IPS-18c (cell line): ENCODE data around the gene MAT2A.

Experiments
- H3K4me3 ChIP-seq: 2 replicates; pipeline ENCODE4 v1.7.0; 2013; ENCODE audit warnings: low read depth, mild to moderate bottlenecking, low read length, moderate library complexity; ENCODE audit not compliant: insufficient read depth
- H3K9me3 ChIP-seq: one replicate; pipeline ENCODE4 v1.6.1; 2013; ENCODE audit warnings: mild to moderate bottlenecking, low read length, moderate library complexity; ENCODE audit not compliant: control insufficient read depth, insufficient read depth

MAT2A gene

DNA sequence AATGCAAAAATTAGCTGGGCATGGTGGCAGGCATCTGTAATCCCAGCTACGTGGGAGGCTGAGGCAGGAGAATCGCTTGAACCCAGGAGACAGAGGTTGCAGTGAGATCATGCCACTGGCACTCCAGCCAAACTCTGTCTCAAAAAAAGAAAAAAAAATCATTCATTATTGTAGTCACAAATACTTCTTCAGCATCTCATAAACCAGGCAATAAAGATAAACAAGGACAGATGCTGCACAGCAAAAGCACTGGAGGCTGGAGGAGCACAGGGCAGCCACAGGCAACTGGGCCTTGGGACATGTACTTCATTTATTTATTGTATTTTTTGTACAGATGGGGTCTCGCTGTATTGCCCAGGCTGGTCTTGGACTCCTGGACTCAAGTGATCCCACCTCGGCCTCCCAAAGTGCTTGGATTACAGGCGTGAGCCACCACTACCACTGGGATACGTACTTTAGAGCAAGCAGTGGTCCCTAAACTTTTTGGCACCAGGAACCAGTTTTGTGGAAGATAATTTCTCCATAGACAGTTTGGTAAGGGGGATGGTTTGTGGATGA, 16.8 kb upstream of the MAT2A start:
- Histone ChIP-seq H3K9me3 (no peaks in the 10 kb centered on the region), H3K4me3 (no peak overlapping the region)

DNA sequence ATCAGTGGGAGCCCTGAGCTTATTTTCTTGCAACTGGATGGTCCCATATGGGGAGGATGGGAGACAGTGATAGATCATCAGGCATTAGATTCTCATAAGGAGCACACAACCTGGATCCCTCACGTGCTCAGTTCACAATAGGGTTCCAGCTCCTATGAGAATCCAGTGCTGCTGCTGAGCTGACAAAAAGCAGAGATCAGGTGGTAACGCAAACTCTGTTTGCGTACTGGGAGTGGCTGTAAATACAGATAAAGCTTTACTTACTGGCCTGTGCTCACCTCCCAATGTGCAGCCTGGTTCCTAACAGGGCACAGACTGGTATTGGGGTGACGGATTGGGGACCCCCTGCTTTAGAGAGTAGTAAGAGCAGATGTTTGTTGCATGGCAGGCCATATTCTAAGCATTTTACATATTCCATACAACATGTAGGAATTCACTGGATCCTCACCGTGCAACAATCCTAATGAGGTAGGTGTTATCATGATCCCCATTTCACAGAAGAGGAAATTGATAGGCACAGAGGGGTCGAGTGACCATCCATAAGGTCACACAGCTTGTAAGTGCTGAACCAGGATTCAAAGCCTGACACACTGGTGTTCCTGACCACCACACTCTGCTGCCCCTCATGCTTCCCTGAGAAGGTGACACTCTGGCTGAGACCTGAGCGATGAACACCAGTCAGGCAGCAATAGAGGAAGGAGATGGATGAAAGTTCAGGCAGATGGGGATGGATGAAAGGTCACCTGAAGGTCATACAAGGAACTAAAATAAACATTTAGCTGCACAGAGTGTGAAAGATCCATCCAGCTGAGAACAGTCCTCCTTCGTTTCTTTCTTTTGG, 15.7 kb upstream of the MAT2A start:
- Histone ChIP-seq H3K9me3 (no peaks in the 10 kb centered on the region), H3K4me3 (no peak overlapping the region)

DNA sequence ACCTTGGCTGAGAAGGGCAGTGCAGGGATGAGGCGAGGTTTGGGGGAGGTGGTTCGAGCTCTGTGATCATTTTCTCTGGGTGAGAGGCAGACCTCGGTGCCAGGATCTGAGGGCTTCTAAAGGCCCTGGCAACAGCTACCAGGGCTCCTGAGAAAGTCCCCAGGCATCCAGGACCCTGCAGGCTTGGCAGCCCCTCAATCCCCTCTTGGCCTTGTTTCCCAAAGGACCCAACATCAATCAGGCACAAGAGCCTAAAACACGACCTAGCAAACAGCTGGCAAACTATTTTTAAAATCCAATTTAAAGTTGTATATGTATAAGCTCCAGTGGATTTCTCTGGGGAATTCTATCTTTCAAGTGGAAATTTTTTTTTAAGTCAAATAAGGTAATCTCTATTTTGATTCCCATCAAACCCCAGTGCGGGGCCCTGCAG, 15.0 kb upstream of the MAT2A start:
- H3K9me3 ChIP-seq, result no peaks in the 10 kb centered on the region
- H3K4me3 ChIP-seq, result no peak overlapping the region

DNA sequence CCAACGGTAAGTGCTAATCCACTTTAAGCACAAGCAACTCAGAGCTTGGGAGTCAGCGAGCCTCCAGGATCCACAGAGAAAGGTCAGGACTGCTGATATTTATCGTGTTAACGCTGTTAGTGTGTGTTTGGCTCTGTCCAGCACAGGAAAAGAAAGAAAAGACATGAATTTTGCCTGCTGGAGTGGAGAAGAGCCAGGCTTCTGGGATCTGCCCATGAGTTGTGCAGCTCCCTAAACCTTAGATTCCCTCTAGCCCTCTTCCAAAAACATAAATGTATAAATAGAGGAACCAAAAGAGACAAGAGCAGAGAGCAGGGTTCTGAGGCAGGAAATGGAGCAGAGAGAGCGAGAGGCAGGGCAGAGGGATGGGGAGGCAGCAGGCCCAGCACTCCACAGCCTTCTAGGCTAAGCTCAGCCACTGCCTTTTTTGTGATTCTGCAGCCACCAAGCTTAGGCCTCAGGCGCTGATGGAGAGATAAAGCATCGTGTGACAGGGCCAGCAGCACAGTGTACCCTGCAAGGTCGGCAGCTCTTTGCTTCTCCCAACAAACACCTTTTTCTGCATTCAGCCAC, 14.5 kb upstream of the MAT2A start:
- Histone ChIP-seq H3K9me3 (no peaks in the 10 kb centered on the region), H3K4me3 (no peak overlapping the region)

DNA sequence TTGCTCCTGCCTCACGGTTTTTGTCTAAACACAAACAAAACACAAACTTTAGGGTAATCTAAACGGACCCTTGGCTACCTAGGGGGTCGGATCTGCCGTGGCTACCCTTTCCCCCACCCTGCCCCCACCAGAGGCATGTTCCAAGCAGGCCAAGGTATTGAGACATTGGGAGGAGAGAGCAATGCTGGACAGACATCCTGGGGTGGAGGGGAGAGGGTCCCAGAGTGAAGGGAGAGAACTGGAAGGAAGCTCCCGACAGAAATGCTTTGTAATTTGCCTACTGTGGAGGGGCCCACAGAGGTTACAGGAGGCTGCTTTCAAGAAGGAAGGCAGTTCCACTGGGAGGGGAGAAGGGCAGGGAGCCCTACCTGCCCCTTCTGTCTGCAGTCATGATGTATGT, 13.9 kb upstream of the MAT2A start:
- no peaks in the 10 kb centered on the region for H3K9me3 ChIP-seq
- H3K4me3 ChIP-seq, result no peak overlapping the region

DNA sequence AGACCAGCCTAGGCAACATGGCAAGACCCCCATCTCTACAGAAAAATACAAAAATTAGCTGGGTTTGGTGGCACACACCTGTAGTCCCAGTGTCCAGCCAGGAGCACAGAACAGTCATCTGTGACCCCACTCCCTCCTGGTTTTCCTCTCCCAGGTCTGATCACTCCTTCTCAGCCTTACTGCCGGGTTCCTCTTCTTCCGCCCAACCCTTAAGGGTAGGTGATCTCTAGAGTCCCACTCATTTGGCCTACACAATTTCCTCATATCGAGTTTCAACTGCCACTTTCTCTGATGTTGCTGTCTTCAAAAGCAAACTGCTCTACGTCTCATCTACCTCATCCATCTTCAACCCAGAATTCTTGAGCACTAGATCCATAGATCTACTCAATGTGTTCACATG, 13.4 kb upstream of the MAT2A start:
- no peak overlapping the region for H3K4me3 ChIP-seq
- no peaks in the 10 kb centered on the region for H3K9me3 ChIP-seq

DNA sequence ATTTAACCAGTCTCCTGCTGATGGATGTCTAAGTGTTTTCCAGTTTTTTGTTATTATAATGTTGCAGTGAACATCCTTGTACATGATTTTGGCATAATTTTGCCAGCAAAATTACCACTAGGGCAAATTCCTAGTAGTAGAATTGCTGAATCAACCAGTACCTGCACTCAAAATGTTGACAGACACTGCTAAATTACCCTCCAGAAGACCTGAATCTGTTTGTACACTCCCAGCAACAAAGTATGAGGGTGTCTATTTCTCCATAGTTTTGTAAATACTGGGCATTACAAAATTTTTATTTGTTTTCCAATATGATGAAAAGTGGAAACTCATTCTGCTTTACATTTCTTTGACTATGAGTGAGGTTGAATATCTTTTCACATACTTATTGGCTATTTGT, 11.2 kb upstream of the MAT2A start:
- Histone ChIP-seq H3K9me3 (no peaks in the 10 kb centered on the region), H3K4me3 (no peak overlapping the region)

DNA sequence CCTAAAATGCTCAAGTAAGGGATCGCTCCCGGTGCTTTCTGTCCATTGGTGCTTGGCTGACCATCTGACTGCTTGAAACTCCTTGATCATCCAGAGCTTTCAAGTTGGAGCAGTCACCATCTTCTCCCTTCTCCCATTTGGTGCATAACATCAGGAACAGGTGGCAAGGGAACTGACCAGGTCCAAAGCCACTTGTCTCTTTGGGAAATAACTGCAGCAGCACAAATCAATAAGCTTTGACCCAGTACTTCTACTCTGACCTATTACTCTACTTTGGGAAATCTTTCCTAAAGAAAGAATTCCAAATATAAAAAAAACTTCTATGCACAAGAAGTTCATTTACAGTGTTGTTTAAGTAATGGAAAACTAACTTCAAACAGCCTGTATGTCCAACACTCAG, 10.6 kb upstream of the MAT2A start:
- no peaks in the 10 kb centered on the region for H3K9me3 ChIP-seq
- H3K4me3 ChIP-seq, result no peak overlapping the region

DNA sequence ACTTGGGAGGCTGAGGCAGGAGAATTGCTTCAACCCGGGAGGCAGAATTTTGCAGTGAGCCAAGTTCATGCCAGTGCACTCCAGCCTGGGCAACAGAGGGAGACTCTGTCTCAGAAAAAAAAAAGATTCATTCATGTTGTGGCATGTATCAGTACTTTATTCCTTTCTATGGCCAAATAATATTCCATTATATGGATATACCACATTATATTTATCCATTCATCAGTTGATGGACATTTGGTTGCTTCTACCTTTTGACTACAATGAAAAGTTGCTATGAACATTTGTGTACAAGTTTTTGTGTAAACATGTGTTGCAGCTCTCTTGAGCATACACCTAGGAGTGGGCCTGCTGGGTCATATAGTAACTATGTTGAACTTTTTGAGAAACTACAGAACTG, 9.2 kb upstream of the MAT2A start:
- Histone ChIP-seq H3K4me3 (no peak overlapping the region), H3K9me3 (no peaks in the 10 kb centered on the region)

DNA sequence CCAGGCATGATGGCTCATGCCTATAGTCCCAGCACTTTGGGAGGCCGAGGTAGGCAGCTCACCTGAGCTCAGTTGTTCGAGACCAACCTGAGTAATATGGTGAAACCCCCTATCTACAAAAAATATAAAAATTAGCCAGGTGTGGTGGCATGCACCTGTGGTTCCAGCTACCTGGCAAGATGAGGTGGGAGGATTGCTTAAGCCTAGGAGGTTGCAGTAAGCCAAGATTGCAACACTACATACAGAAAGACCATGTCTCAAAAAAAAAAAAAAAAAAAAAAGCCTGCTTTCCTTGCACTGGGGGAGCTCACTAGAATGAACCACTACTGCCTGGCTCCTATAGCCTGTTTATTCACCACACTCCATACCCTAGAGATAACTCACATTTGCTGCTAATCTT, 7.4 kb upstream of the MAT2A start:
- Histone ChIP-seq H3K9me3 (no peaks in the 10 kb centered on the region), H3K4me3 (no peak overlapping the region)

DNA sequence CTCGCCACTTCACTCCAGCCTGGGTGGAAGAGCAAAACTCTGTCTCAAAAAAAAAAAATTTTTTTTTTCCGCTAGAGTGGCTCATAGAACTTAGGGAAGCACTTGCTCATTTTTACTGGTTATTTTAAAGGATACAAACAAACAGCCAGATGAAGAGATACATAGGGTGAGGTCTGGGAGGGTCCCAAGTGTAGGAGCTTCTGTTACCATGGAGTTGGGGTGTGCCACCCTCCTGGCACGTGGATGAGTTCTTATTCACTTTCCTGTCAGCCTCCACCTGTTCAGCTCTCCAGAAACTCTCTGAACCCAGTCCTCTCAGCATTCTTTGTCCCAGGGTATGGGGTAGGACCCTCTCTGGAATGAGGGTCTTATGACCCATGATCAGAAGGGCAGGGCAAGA, 4.9 kb upstream of the MAT2A start:
- no peaks in the 10 kb centered on the region for H3K9me3 ChIP-seq
- H3K4me3 ChIP-seq, result no peak overlapping the region

DNA sequence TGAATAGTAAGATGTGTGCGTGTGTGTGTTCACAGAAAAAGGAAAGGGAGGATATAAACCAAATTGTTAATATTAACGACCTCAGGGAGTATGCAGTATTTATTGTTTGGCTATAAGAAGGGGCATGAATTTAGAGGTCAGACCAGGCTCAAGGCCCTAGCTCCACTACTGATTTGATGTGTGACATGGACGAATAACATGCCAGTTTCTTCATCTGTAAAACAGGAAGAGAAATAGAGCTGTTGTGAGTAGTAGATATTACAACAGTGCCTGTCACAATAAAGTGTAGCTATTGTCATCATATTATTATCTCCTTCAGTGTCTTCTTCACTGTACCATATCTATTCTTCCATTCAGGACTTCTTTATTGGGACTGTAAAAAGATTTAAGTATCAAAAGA, 4.1 kb upstream of the MAT2A start:
- no peak overlapping the region for H3K4me3 ChIP-seq
- H3K9me3 ChIP-seq, result no peaks in the 10 kb centered on the region

DNA sequence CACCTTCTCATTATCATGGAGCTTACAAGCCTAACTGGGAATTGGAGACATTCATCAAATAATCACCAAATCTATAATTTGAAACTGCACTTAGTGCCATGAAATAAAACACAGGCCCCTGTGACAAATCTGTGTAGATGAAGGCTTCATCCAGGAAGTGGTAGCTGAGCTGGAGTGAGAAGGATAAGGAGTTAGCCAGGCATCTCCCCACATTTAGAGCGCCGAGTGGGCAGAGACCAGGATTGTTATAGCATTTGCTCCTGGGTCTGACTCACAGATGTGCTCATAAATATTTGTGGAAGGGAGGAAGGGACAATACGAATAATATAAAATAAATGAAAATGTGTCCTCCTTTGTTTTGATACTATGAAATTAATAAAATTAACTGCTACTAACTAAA, 2.5 kb upstream of the MAT2A start:
- Histone ChIP-seq H3K9me3 (no peaks in the 10 kb centered on the region), H3K4me3 (no peak overlapping the region)

DNA sequence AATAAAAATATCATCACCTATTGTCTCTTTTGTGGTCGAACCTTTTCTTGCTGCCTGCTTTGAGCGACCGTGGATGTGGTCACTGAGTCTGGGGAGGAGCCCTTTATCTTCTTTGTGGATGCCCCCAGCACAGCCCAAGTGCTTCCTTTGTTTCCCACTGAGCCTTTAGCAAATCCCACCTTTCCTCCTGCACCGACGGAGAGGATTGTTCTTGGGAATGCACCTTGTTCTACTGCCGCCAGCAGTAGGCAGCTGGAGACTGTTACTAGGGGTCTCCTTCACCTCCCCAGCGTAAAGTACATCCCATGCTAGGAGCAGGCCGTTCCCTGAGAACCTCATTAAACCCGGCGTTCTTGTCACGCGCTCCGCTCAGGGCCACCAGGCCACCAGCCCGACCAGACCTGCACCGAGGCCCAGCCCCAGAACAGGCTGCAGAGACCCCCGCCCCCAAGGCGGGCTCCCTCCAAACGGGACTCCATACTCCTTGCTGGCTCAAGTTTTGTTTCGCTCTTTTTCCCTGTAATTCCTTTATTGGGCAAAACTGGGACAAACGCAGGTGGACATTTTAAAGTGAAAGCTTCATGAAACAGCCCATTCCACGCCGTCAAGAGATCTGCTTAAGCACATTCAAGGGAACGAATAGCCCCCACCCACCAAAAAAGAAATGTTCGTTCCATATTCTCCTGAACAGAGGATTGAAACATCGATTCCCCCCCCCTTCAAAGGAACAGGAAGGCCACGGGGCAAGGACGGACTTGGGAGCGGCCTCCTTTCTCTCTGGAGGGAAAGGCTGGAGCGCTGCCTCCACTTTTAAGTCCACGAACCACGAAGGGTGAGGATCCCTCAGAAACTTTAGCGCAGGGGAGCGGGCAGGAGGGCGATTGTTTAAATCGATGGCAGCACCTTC, 1.1 kb upstream of the MAT2A start:
- Histone ChIP-seq H3K9me3 (no peaks in the 10 kb centered on the region), H3K4me3 (peak overlapping the region; percentile 100)

DNA sequence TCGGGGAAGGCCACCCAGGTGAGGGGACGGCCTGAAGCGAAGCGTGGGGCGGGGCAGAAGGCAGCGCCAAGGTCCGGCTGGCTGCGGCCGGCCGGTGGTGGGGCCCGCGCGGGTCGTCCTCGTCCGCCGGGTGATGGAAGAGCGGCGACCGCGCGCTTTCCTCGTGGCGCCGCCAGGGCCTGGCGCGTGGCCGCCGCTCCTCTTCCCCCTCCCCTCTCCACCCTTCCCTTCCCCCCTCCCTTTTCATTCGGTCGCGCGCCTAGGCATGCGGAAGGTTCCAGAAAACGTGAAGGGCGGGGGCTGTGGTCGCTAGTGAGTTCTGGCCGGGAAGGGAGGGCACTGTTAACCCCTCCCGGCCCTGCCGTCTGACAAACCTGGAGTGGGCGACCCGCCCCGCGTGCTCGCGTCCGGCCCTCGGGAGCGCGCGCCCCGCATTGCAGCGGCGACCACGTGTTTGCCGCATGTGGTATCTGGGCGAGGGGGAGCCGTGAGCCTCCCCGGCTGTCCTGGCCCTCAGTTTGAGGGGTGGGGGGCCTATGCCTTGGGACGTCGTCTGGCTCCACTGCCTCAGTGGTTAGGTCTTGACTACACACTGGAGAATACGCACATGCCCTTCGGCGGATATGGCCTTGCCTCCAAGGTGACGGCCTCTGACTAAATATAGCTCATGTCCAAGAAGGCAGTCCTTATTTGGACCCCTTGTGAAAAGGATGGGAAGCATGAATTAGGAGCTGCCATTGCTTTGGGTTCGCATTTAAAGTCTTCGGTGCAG, 579 bp downstream of the MAT2A start:
- no peaks in the 10 kb centered on the region for H3K9me3 ChIP-seq
- peak overlapping the region; percentile 100 for H3K4me3 ChIP-seq

DNA sequence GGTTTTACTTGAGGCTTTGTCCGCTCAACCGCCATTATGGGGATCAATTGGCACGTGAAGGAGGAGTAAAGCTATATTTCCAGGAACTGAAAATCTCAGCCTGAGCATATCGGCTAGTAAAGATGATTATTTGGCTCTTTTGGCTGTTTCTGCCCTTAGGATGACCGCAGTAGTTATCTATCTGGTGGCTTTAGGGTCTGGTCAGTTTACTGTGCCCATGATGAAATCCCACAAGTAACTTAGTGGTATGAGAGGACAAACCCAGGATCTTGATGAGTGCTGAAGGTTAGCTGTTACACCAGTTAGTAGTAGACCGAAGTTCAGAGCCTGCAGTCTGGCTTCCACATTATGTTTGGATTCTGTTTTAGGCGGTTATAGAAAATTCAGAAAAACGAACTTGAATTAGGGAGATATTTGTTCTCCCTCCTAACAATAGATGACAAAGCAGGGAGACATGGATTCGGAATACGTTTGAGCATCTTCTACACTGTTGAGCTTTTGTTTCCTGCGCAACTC, 1.2 kb downstream of the MAT2A start:
- Histone ChIP-seq H3K9me3 (no peaks in the 10 kb centered on the region), H3K4me3 (peak overlapping the region; percentile 100)

DNA sequence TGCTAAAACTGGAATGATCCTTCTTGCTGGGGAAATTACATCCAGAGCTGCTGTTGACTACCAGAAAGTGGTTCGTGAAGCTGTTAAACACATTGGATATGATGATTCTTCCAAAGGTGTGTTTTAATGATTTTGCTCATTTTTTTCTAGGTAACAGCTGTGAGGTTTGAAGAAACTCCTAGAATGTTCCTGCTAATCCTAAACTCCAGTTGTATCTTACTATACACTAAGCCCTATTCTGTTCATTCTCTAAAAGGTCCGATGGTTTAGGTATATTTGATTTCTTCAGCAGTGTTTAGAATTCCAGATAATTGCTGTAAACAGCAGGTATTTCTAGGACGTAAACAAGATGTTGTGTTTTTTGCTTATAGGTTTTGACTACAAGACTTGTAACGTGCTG, 2.3 kb downstream of the MAT2A start:
- H3K4me3 ChIP-seq, result peak overlapping the region; percentile 100; the same call in 1 of the 2 replicates
- no peaks in the 10 kb centered on the region for H3K9me3 ChIP-seq
